ENCODE data around the gene SULF2.

SULF2 gene

DNA sequence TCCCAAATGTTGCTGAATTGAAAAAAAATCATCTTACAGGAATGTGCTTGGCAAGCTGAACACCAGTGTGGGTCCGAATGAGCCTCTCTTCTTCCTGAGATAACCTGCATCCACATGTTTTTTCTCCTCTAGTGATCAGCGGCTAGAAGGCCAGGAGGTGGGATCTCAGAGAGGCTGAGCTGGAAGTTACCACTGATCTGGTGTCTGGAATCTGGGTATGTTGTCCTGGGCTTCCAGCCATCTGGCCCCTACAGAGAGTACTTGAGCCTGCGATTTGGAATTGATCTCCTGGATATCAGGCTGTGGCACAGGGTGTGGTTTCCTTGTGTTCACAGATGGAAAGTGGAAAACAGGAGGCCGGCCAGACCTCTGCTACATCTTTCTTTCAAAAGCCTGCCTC, 35.9 kb downstream of the SULF2 start:
- peaks cover 7% of the 10 kb centered on the region for H3K4me1 Mint-ChIP-seq (ENCODE audit: low read depth)
- H3K4me3 Mint-ChIP-seq, result no peak overlapping the region
- no peak overlapping the region for H3K27ac Mint-ChIP-seq
- H3K9me3 Mint-ChIP-seq, result no peaks in the 10 kb centered on the region
- no peaks in the 10 kb centered on the region for H3K36me3 Mint-ChIP-seq (ENCODE audit: low read depth)
- peaks cover 10% of the 10 kb centered on the region for H3K27me3 Mint-ChIP-seq (ENCODE audit: low read depth)

- Mint-ChIP-seq H3K9me3 (no peaks in the 10 kb centered on the region), H3K4me3 (no peak overlapping the region), H3K27ac (no peak overlapping the region), H3K27me3 (ENCODE audit: low read depth) (peaks cover 10% of the 10 kb centered on the region), H3K36me3 (ENCODE audit: low read depth) (no peaks in the 10 kb centered on the region), H3K4me1 (ENCODE audit: low read depth) (peaks cover 7% of the 10 kb centered on the region)
Observed at GRCh38 chr20:47748823-47749222, 36.5 kb downstream of the SULF2 start.

GRCh38 chr20:47748069-47748468, 37.2 kb downstream of the SULF2 start:
- no peak overlapping the region for H3K27ac Mint-ChIP-seq
- H3K4me3 Mint-ChIP-seq, result no peak overlapping the region
- no peaks in the 10 kb centered on the region for H3K9me3 Mint-ChIP-seq
- H3K36me3 Mint-ChIP-seq (ENCODE audit: low read depth), result no peaks in the 10 kb centered on the region
- peaks cover 10% of the 10 kb centered on the region for H3K27me3 Mint-ChIP-seq (ENCODE audit: low read depth)
- H3K4me1 Mint-ChIP-seq (ENCODE audit: low read depth), result peaks cover 7% of the 10 kb centered on the region

GRCh38 chr20:47747669-47748031, 37.6 kb downstream of the SULF2 start:
- no peak overlapping the region for H3K27ac Mint-ChIP-seq
- peaks cover 10% of the 10 kb centered on the region for H3K27me3 Mint-ChIP-seq (ENCODE audit: low read depth)
- H3K36me3 Mint-ChIP-seq (ENCODE audit: low read depth), result no peaks in the 10 kb centered on the region
- H3K4me1 Mint-ChIP-seq (ENCODE audit: low read depth), result peaks cover 7% of the 10 kb centered on the region
- H3K9me3 Mint-ChIP-seq, result no peaks in the 10 kb centered on the region
- H3K4me3 Mint-ChIP-seq, result no peak overlapping the region

DNA sequence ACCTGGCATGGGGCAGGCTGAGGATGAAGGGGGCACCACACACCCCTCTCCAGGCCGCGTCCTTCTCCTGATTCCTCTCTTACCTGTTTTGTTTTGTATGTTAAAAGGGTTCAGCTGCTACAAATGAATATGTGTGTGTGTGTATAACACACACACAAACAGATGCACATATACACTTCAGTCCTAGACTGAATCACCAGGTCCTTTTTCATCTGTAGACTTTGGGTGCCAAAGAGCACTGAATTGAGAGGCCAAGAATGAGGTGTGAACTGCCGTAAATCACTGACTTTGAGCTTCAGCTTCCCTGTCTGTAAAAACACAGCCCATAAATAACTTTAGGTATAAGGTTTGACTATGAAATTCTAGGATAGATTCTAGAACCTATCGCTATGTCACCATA, 40.5 kb downstream of the SULF2 start:
- H3K4me3 Mint-ChIP-seq, result no peak overlapping the region
- H3K4me1 Mint-ChIP-seq (ENCODE audit: low read depth), result peaks cover 7% of the 10 kb centered on the region
- peaks cover 5% of the 10 kb centered on the region for H3K27me3 Mint-ChIP-seq (ENCODE audit: low read depth)
- no peaks in the 10 kb centered on the region for H3K9me3 Mint-ChIP-seq
- H3K27ac Mint-ChIP-seq, result no peak overlapping the region
- no peaks in the 10 kb centered on the region for H3K36me3 Mint-ChIP-seq (ENCODE audit: low read depth)

DNA sequence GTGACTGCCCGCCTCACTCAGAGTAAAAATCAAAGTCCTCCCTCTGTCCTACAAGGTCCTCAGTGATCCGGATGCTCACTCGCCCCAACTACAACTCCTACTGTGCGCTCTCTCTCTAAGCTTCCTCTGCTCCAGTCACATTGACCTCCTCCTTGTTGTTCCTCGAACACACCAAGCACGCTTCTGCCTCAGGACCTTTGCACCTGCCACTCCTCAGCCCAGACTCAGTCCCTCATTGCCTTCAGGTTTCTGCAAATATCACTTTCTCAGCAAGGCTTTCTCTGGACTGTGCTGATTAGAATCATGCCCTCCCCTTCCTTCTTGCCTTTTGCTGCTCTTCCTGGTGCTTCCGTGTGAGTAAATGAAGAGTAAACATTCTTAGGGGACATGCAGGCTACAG, 41.6 kb downstream of the SULF2 start:
- Mint-ChIP-seq H3K4me1 (ENCODE audit: low read depth) (peaks cover 2% of the 10 kb centered on the region), H3K27me3 (ENCODE audit: low read depth) (peaks cover 2% of the 10 kb centered on the region), H3K9me3 (no peaks in the 10 kb centered on the region), H3K4me3 (no peak overlapping the region), H3K27ac (no peak overlapping the region), H3K36me3 (ENCODE audit: low read depth) (no peaks in the 10 kb centered on the region)

DNA sequence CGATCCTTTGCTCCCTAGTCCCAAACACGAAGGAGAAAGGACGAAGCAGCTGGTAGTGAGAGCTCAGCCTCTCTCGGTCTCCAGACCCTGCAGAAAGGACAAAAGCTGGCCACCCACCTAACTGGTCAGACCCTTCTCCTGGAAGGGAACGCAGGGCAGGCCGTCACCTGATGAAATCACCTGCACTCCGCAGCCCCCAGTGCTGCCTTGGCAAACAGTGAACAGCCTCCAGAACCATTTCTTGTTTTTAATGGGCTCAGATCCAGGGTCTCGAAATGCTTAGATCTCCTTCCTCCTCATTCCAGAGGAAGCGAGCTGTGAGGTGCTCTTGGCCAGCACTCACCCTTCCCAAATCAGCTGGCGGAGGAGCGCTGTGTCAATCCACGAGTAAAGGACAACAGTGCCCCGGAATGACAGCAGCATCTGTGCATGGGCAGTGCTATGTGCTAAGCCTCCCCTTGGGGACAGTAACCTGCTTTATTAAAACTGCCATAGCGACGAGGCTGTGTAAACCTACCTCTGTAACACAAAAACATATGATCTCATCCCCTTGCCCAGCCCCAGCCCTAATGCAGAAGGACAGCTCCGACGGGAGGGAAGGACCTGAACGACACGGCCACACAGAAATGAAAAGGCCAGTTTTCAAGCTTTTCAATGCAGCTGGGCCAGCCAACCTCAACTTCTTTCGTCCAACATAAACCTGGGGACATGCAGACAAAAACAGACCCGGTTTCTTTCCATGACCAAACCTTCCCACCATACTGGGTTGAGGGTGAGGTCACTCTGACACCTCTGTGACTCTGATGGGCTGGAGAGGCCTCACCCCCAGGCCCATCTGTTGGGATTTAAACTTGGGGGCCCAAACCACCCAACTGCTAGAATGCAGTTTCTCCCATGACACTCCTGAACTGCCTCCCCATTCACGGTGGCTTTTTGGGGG, 43.3 kb downstream of the SULF2 start:
- H3K36me3 Mint-ChIP-seq (ENCODE audit: low read depth), result no peaks in the 10 kb centered on the region
- H3K27me3 Mint-ChIP-seq (ENCODE audit: low read depth), result peaks cover 3% of the 10 kb centered on the region
- no peak overlapping the region for H3K4me3 Mint-ChIP-seq
- no peaks in the 10 kb centered on the region for H3K9me3 Mint-ChIP-seq
- no peaks in the 10 kb centered on the region for H3K4me1 Mint-ChIP-seq (ENCODE audit: low read depth)
- H3K27ac Mint-ChIP-seq, result no peak overlapping the region

GRCh38 chr20:47740862-47741184, 44.5 kb downstream of the SULF2 start:
- no peaks in the 10 kb centered on the region for H3K36me3 Mint-ChIP-seq (ENCODE audit: low read depth)

DNA sequence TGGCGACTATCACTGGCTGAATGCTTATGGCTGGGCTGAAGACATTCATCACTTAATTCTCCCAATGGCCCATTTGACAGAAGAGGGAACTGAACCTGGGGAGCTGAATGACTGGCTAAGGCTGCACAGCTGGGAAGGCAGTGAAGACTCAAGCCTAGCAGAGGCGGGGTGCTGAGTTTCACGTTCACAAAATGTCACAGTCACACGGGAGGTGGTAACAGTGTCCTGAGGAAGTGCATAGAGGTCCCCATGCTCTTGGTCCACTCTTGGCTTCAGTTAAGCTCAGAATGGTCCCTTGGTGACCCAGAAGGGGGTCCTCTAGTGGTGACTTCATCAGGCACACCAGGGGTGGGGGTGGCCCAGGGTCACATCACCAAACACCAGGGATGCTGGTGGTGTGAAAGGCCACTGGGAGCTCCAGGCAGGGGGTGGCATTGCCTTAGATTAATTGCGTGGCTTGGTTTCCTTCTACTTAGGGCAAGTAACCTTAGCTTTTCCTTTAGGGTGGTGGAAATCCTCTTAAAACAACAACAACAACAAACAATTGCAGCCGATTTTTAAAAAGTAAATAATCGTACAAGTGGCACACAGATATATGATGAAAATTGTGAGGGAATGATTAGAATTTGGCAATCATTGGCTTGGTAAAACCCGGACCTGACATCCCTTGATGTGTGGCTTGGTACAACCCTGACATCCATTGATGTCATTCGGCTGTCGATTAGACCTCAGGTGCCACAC, 45.0 kb downstream of the SULF2 start:
- Mint-ChIP-seq H3K27ac (no peak overlapping the region), H3K27me3 (ENCODE audit: low read depth) (peaks cover 3% of the 10 kb centered on the region), H3K36me3 (ENCODE audit: low read depth) (no peaks in the 10 kb centered on the region), H3K9me3 (no peaks in the 10 kb centered on the region), H3K4me1 (ENCODE audit: low read depth) (no peaks in the 10 kb centered on the region), H3K4me3 (no peak overlapping the region)

More at GRCh38 chr20:47740862-47741184, 44.5 kb downstream of the SULF2 start:
- Mint-ChIP-seq H3K27me3 (ENCODE audit: low read depth) (peaks cover 3% of the 10 kb centered on the region), H3K4me1 (ENCODE audit: low read depth) (no peaks in the 10 kb centered on the region), H3K27ac (no peak overlapping the region), H3K9me3 (no peaks in the 10 kb centered on the region), H3K4me3 (no peak overlapping the region)

DNA sequence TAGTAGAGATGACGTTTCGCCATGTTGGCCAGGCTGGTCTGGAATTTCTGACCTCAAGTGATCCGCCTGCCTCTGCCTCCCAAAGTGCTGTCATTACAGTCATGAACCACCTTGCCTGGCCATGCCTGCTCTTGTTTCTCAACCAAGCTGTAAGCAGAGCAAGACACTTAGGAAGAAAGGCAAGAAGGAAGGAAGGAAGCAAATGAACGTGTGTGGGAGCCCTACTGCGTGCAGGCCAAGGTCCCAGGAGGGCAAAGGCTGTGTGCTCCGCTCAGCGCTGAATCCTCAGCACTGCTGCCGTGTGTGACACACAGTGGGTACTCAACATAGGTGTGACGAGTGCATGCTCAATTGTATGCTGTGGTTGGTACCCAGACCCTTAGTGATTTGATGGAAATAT, 47.4 kb downstream of the SULF2 start:
- Mint-ChIP-seq H3K36me3 (ENCODE audit: low read depth) (no peaks in the 10 kb centered on the region), H3K4me3 (no peak overlapping the region), H3K9me3 (no peaks in the 10 kb centered on the region), H3K27me3 (ENCODE audit: low read depth) (peaks cover 11% of the 10 kb centered on the region), H3K27ac (no peak overlapping the region), H3K4me1 (ENCODE audit: low read depth) (no peaks in the 10 kb centered on the region)

DNA sequence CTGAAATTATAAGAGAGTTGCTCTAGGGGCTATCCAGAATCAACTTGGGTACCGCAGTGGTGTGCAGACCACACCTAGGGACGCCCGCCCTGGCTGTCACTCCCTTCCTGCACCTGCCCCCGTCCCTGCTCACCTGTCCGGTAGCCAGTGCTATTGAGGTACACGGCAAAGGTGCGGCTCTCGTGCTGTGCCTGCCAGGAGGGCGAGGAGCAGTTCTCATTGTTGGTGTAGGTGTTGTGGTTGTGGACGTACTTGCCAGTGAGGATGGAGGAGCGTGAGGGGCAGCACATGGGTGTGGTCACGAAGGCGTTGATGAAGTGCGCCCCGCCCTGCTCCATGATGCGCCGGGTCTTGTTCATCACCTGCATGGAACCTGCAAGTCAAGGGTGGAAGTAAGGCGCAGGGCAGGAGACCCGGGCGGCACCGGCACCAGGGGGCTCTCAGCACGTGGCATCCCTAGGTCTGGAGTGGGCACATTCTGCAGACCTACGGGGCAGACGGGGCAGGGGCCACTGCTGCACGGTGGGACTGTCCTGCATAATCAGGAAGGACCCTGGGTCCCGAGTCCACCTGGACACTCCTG, 48.6 kb downstream of the SULF2 start:
- H3K27ac Mint-ChIP-seq, result no peak overlapping the region
- no peaks in the 10 kb centered on the region for H3K36me3 Mint-ChIP-seq (ENCODE audit: low read depth)
- H3K4me3 Mint-ChIP-seq, result no peak overlapping the region
- peaks cover 13% of the 10 kb centered on the region for H3K27me3 Mint-ChIP-seq (ENCODE audit: low read depth)
- no peaks in the 10 kb centered on the region for H3K4me1 Mint-ChIP-seq (ENCODE audit: low read depth)
- no peaks in the 10 kb centered on the region for H3K9me3 Mint-ChIP-seq

- Mint-ChIP-seq H3K27me3 (ENCODE audit: low read depth) (peaks cover 13% of the 10 kb centered on the region), H3K27ac (no peak overlapping the region), H3K4me3 (no peak overlapping the region), H3K4me1 (ENCODE audit: low read depth) (no peaks in the 10 kb centered on the region), H3K9me3 (no peaks in the 10 kb centered on the region), H3K36me3 (ENCODE audit: low read depth) (no peaks in the 10 kb centered on the region)
Observed at GRCh38 chr20:47735412-47736400, 49.6 kb downstream of the SULF2 start.

GRCh38 chr20:47734870-47735269, 50.4 kb downstream of the SULF2 start:
- Mint-ChIP-seq H3K4me1 (ENCODE audit: low read depth) (no peaks in the 10 kb centered on the region), H3K27me3 (ENCODE audit: low read depth) (peaks cover 13% of the 10 kb centered on the region), H3K36me3 (ENCODE audit: low read depth) (no peaks in the 10 kb centered on the region), H3K27ac (no peak overlapping the region), H3K4me3 (no peak overlapping the region), H3K9me3 (no peaks in the 10 kb centered on the region)

- Mint-ChIP-seq H3K27ac (no peak overlapping the region), H3K9me3 (no peaks in the 10 kb centered on the region), H3K4me1 (ENCODE audit: low read depth) (peaks cover 2% of the 10 kb centered on the region), H3K27me3 (ENCODE audit: low read depth) (peaks cover 13% of the 10 kb centered on the region), H3K36me3 (ENCODE audit: low read depth) (no peaks in the 10 kb centered on the region), H3K4me3 (no peak overlapping the region)
Observed at GRCh38 chr20:47733892-47734291, 51.4 kb downstream of the SULF2 start.
